HCT116 (cell line): Measurements from ENCODE around the gene NEURL4. TPM values are rescaled to one million over a fixed set of nuclear protein-coding genes. Genes with fewer than 3 reads are reported as not detected.

Source experiments
- ATAC-seq: fragments of 200-7000 bp; cut with Tn5 transposase; 2 replicates; pipeline ENCODE4 v1.9.1; 2020; ENCODE audit warnings: mild to moderate bottlenecking, moderate library complexity
- BruUV-seq: library from RNA; stranded (reverse); fragments of 400-500 nt; replicated peaks from 2 replicates; lab custom pipeline; 2021; lab: Mats Ljungman, UMichigan
- CTCF ChIA-PET: fragments of 300-600 bp; sonication (Branson Sonifier 250); formaldehyde crosslinking; loops from one replicate; lab custom pipeline; 2021; ENCODE audit warnings: antibody characterized with exemption; lab: Charles Lee
- POLR2A ChIA-PET: fragments of 300-600, 350-600 bp; sonication (Branson Sonifier 250); formaldehyde crosslinking; loops from one replicate; lab custom pipeline; 2021; ENCODE audit warnings: antibody characterized with exemption; lab: Charles Lee
- RAD21 ChIA-PET, 2 experiments: fragments of 300-600 bp; sonication (Branson Sonifier 250); formaldehyde crosslinking; loops; one replicate each; lab custom pipeline; 2023; ENCODE audit warnings: low total read pairs in 2 of 2; ENCODE audit not compliant: uncharacterized antibody in 2 of 2, unreplicated experiment in 2 of 2, low non-redundant PET in 1 of 2; lab: Charles Lee
- DNase-seq: peaks from one replicate; pipeline ENCODE4 v3.0.0-alpha.2; 2010; ENCODE audit warnings: low read depth, low spot score
- H2AFZ ChIP-seq: fragments of 200-600 bp; shearing (Covaris generic), sonication (generic); 2 replicates; pipeline ENCODE4 v1.6.1; 2017; ENCODE audit warnings: low read depth, mixed run types, mixed read lengths, antibody characterized with exemption, low read length; ENCODE audit not compliant: poor library complexity, severe bottlenecking
- H3K27ac ChIP-seq: 2 replicates; pipeline ENCODE4 v1.5.1; 2012; ENCODE audit warnings: low read depth, low read length
- H3K27me3 ChIP-seq: fragments of 200-600 bp; sonication (generic); 2 replicates; pipeline ENCODE4 v1.6.1; 2016; ENCODE audit warnings: mixed run types, low read length, mixed read lengths; ENCODE audit not compliant: insufficient read depth
- H3K36me3 ChIP-seq, 2 experiments: fragments of 200-500 bp in 1 of 2; fragments of 200-600 bp in 1 of 2; sonication (Bioruptor generic) in 1 of 2; sonication (generic) in 1 of 2; 2 replicates each; pipeline versions ENCODE4 v1.5.1 to v1.6.1; 2014 to 2016; ENCODE audit warnings: low read length in 2 of 2, inconsistent platforms in 1 of 2, mixed read lengths in 1 of 2, mixed run types in 1 of 2; ENCODE audit not compliant: insufficient read depth in 2 of 2, control insufficient read depth in 1 of 2
- H3K4me1 ChIP-seq, 2 experiments: fragments of 200-600 bp in 1 of 2; sonication (generic) in 1 of 2; 2 replicates each; pipeline versions ENCODE4 v1.5.1 to v1.6.1; 2012 to 2017; ENCODE audit warnings: low read length in 2 of 2, inconsistent platforms in 1 of 2, mild to moderate bottlenecking in 1 of 2, mixed read lengths in 1 of 2, mixed run types in 1 of 2, moderate library complexity in 1 of 2; ENCODE audit not compliant: insufficient read depth in 2 of 2, control insufficient read depth in 1 of 2
- H3K4me2 ChIP-seq: fragments of 200-600 bp; sonication (generic); 2 replicates; pipeline ENCODE4 v1.6.1; 2017; ENCODE audit warnings: mixed run types, low read length, mixed read lengths
- H3K4me3 ChIP-seq, 2 experiments: fragments of 200-600 bp in 1 of 2; sonication (generic) in 1 of 2; replicated peaks in 1 of 2; 2 replicates each; pipeline ENCODE4 v1.5.1; 2011 to 2016; ENCODE audit warnings: low read length in 2 of 2, control low read depth in 1 of 2, low read depth in 1 of 2, mild to moderate bottlenecking in 1 of 2, mixed read lengths in 1 of 2, mixed run types in 1 of 2
- H3K79me2 ChIP-seq: fragments of 200-600 bp; sonication (generic); 2 replicates; pipeline ENCODE4 v1.6.1; 2017; ENCODE audit warnings: mild to moderate bottlenecking, mixed run types, low read length, moderate library complexity, mixed read lengths; ENCODE audit not compliant: insufficient read depth
- H3K9ac ChIP-seq: fragments of 200-600 bp; sonication (generic); 2 replicates; pipeline ENCODE4 v1.6.1; 2016; ENCODE audit warnings: low read length, mixed read lengths
- H3K9me2 ChIP-seq: fragments of 200-600 bp; sonication (generic), shearing (Covaris generic); 2 replicates; pipeline ENCODE4 v1.6.1; 2017; ENCODE audit warnings: mixed run types, mild to moderate bottlenecking, moderate library complexity; ENCODE audit not compliant: insufficient read depth
- H3K9me3 ChIP-seq, 2 experiments: fragments of 200-500 bp in 1 of 2; fragments of 200-600 bp in 1 of 2; sonication (Bioruptor generic) in 1 of 2; sonication (generic) in 1 of 2; 2 replicates each; pipeline ENCODE4 v1.6.1; 2014 to 2017; ENCODE audit warnings: low read length in 2 of 2, mixed read lengths in 2 of 2, inconsistent platforms in 1 of 2, low read depth in 1 of 2, mild to moderate bottlenecking in 1 of 2, mixed run types in 1 of 2, moderate library complexity in 1 of 2; ENCODE audit not compliant: control insufficient read depth in 1 of 2, insufficient read depth in 1 of 2
- H4K20me1 ChIP-seq: fragments of 200-600 bp; sonication (generic), shearing (Covaris generic); 2 replicates; pipeline ENCODE4 v1.6.1; 2017; ENCODE audit warnings: mixed run types, mild to moderate bottlenecking, moderate library complexity; ENCODE audit not compliant: insufficient read depth
- CBX3 ChIP-seq: IDR thresholded peaks from 2 replicates; pipeline ENCODE4 v1.6.1; 2012; ENCODE audit warnings: low read depth
- CEBPB ChIP-seq: IDR thresholded peaks from 2 replicates; pipeline ENCODE4 v1.6.1; 2012; ENCODE audit warnings: low read depth
- ELF1 ChIP-seq: IDR thresholded peaks from 2 replicates; pipeline ENCODE4 v1.6.1; 2012; ENCODE audit warnings: low read depth, borderline replicate concordance
- EZH2phosphoT487 ChIP-seq: fragments of 200-600 bp; IDR thresholded peaks from 2 replicates; pipeline ENCODE4 v1.6.1; 2018; ENCODE audit warnings: antibody characterized with exemption, borderline replicate concordance
- FOSL1 ChIP-seq: IDR thresholded peaks from 2 replicates; pipeline ENCODE4 v1.6.1; 2012; ENCODE audit warnings: low read depth
- POLR2A ChIP-seq: IDR thresholded peaks from 2 replicates; pipeline ENCODE4 v1.7.0; 2011; ENCODE audit warnings: borderline replicate concordance; ENCODE audit not compliant: insufficient read depth, insufficient read length; ENCODE audit errors: extremely low read depth
- YY1 ChIP-seq: IDR thresholded peaks from 2 replicates; pipeline ENCODE4 v1.6.1; 2011; ENCODE audit warnings: low read length, low read depth, moderate library complexity, mild to moderate bottlenecking; ENCODE audit not compliant: insufficient replicate concordance; ENCODE audit errors: extremely low read depth
- ZNF274 ChIP-seq: fragments of 200-500 bp; sonication (Bioruptor generic); IDR thresholded peaks from 2 replicates; pipeline ENCODE4 v1.6.1; 2014; ENCODE audit warnings: mild to moderate bottlenecking, low read depth, low read length, inconsistent platforms
- intact Hi-C: fragments of 100-400 bp; cut with micrococcal nuclease; formaldehyde crosslinking; loops from 2 replicates; pipeline ENCODE4 v1.10.0; 2022
- total RNA-seq: library from RNA; stranded (reverse); gene quantifications from one replicate; pipeline ENCODE4 v1.2.1, GENCODE V29; 2021; ENCODE audit not compliant: unreplicated experiment
- TF ChIP-seq, protein P1 (sequence below): IDR thresholded peaks from 2 replicates; pipeline ENCODE4 v1.6.1; 2012; ENCODE audit warnings: low read depth
- TF ChIP-seq, protein P2 (sequence below): IDR thresholded peaks from 2 replicates; pipeline ENCODE4 v1.6.1; 2012
- TF ChIP-seq, protein P3 (sequence below): IDR thresholded peaks from 2 replicates; pipeline ENCODE4 v1.6.1; 2011; ENCODE audit warnings: mild to moderate bottlenecking, low read length, moderate library complexity; ENCODE audit not compliant: insufficient replicate concordance; ENCODE audit errors: extremely low read depth

NEURL4 gene
- total RNA-seq, 1 experiment from 2014 or later, result 56.9 TPM

DNA sequence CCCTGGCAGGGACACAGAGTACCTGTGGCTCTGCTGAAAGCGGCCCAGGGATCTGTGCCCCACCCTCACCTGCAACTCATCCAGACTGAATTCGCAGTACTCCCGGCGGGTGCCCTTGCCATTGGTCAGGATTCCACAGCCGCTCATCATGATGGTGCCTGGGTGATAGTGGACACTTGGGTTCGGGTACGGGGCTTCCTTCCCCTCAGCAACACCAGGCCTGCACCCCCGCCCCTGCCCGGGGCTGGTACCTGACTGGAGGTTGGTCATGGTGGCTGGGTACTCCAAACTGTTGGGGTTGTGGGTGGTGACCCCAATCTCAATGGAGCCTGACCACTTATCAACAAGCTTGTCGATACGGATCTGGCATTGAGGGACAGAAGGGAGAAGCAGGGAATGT, 2.9 kb downstream of the NEURL4 start:
- no peak overlapping the region for H3K4me2 ChIP-seq
- CTCF ChIA-PET, result no interaction called here
- DNase-seq (no peak), ATAC-seq (no peak)
- intact Hi-C loops, result no loop called here
- H3K4me1 ChIP-seq, result peaks cover 3 to 29% of the 10 kb centered on the region in 2 experiments; a peak in 3 of 4 replicates
- no peaks in the 10 kb centered on the region for H4K20me1 ChIP-seq
- peaks cover 20% of the 10 kb centered on the region; the same call in 1 of the 2 replicates for H3K79me2 ChIP-seq
- no peak overlapping the region for H2AFZ ChIP-seq
- peaks cover 24 to 39% of the 10 kb centered on the region in 2 experiments; a peak in 3 of 4 replicates for H3K36me3 ChIP-seq
- H3K27ac ChIP-seq, result no peak overlapping the region
- POLR2A ChIA-PET, result interaction anchor here (0.6 kb wide), 1 partner anchor 529 kb away, joined by 4 read pairs; no protein-coding TSS in a partner anchor
- no peak overlapping the region for H3K4me3 ChIP-seq
- no peak overlapping the region for H3K9ac ChIP-seq
- no peak for TF ChIP-seq ZNF274
- TF ChIP-seq, protein P1, sequence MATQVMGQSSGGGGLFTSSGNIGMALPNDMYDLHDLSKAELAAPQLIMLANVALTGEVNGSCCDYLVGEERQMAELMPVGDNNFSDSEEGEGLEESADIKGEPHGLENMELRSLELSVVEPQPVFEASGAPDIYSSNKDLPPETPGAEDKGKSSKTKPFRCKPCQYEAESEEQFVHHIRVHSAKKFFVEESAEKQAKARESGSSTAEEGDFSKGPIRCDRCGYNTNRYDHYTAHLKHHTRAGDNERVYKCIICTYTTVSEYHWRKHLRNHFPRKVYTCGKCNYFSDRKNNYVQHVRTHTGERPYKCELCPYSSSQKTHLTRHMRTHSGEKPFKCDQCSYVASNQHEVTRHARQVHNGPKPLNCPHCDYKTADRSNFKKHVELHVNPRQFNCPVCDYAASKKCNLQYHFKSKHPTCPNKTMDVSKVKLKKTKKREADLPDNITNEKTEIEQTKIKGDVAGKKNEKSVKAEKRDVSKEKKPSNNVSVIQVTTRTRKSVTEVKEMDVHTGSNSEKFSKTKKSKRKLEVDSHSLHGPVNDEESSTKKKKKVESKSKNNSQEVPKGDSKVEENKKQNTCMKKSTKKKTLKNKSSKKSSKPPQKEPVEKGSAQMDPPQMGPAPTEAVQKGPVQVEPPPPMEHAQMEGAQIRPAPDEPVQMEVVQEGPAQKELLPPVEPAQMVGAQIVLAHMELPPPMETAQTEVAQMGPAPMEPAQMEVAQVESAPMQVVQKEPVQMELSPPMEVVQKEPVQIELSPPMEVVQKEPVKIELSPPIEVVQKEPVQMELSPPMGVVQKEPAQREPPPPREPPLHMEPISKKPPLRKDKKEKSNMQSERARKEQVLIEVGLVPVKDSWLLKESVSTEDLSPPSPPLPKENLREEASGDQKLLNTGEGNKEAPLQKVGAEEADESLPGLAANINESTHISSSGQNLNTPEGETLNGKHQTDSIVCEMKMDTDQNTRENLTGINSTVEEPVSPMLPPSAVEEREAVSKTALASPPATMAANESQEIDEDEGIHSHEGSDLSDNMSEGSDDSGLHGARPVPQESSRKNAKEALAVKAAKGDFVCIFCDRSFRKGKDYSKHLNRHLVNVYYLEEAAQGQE, result no peak
- BruUV-seq, result no TSS peak
- no peaks in the 10 kb centered on the region for H3K9me2 ChIP-seq
- RAD21 ChIA-PET, result no interaction called here
- no peaks in the 10 kb centered on the region for H3K27me3 ChIP-seq
- H3K9me3 ChIP-seq, result no peaks in the 10 kb centered on the region

DNA sequence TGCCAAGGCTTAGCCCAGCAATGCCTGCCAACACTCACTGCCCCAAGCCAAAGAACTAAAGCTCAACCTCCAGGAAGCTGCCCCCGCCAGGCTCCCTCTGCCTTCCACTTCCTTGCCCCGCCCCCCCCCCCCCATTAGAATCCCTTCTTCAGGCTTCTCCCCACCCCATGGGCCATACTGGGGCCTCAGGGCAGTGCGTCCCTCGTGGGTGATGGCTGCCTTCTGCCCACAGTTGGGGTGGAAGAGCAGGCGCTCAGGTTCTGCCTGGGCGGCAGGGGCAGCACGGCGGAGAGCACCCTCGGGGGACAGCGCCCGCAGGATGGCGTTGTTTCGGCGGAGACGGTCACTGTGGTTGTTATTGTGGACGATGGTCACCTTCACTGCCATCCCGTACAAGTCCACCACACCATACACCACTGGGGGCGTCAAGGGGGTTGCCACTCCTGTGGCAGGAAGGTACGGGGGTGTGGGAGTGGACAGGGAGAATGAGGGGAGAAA, 4.1 kb downstream of the NEURL4 start:
- CTCF ChIA-PET, result interaction anchor here (0.7 to 1.2 kb wide), 3 partner anchors 11 to 236 kb away, joined by 3 to 4 read pairs (median 3); no protein-coding TSS in a partner anchor

More for the DNA sequence above, 4.1 kb downstream of the NEURL4 start:
- no peak overlapping the region for H2AFZ ChIP-seq
- ATAC-seq (no peak), DNase-seq (no peak)
- H3K4me1 ChIP-seq, result peaks cover 0 to 18% of the 10 kb centered on the region in 2 experiments; a peak in 3 of 4 replicates
- H3K36me3 ChIP-seq, result peaks cover 24 to 49% of the 10 kb centered on the region in 2 experiments; a peak in 3 of 4 replicates
- H3K27ac ChIP-seq, result peak overlapping the region; percentile 29; the same call in 1 of the 2 replicates
- intact Hi-C loops, result no loop called here
- no TSS peak for BruUV-seq
- no peaks in the 10 kb centered on the region for H3K9me2 ChIP-seq
- no peak overlapping the region for H3K4me3 ChIP-seq
- peaks cover 20% of the 10 kb centered on the region; the same call in 1 of the 2 replicates for H3K79me2 ChIP-seq
- no peaks in the 10 kb centered on the region for H4K20me1 ChIP-seq
- no peaks in the 10 kb centered on the region for H3K27me3 ChIP-seq
- TF ChIP-seq ZNF274 (no peak), ELF1 (no peak), CEBPB (no peak), CBX3 (no peak), EZH2phosphoT487 (no peak), POLR2A (no peak), YY1 (no peak), FOSL1 (no peak)
- TF ChIP-seq, protein P2, sequence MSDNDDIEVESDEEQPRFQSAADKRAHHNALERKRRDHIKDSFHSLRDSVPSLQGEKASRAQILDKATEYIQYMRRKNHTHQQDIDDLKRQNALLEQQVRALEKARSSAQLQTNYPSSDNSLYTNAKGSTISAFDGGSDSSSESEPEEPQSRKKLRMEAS, result no peak
- TF ChIP-seq, protein P3, sequence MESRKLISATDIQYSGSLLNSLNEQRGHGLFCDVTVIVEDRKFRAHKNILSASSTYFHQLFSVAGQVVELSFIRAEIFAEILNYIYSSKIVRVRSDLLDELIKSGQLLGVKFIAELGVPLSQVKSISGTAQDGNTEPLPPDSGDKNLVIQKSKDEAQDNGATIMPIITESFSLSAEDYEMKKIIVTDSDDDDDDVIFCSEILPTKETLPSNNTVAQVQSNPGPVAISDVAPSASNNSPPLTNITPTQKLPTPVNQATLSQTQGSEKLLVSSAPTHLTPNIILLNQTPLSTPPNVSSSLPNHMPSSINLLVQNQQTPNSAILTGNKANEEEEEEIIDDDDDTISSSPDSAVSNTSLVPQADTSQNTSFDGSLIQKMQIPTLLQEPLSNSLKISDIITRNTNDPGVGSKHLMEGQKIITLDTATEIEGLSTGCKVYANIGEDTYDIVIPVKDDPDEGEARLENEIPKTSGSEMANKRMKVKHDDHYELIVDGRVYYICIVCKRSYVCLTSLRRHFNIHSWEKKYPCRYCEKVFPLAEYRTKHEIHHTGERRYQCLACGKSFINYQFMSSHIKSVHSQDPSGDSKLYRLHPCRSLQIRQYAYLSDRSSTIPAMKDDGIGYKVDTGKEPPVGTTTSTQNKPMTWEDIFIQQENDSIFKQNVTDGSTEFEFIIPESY, result no peak
- TF ChIP-seq, all 23 proteins: peak for 0
- no peak overlapping the region for H3K9ac ChIP-seq
- H3K4me2 ChIP-seq, result no peak overlapping the region
- POLR2A ChIA-PET, result no interaction called here
- RAD21 ChIA-PET, result no interaction called here
- H3K9me3 ChIP-seq, result no peaks in the 10 kb centered on the region
